KMS-11 (cell line): Measurements from ENCODE around the gene ASNS.
A peak's percentile ranks its signal among the peaks of the same experiment; 100 is the strongest.

Experiments
- H2AFZ ChIP-seq: fragments of 200-600 bp; sonication (generic); 2 replicates; pipeline ENCODE4 v1.6.1; 2016; ENCODE audit warnings: antibody characterized with exemption, mixed run types, low read depth
- H3K27ac ChIP-seq: fragments of 200-600 bp; sonication (generic); 2 replicates; pipeline ENCODE4 v1.6.1; 2016; ENCODE audit warnings: mild to moderate bottlenecking, mixed run types
- H3K27me3 ChIP-seq: fragments of 200-600 bp; sonication (generic); 2 replicates; pipeline ENCODE4 v1.6.1; 2017; ENCODE audit warnings: mild to moderate bottlenecking, low read depth, mixed run types, moderate library complexity; ENCODE audit not compliant: insufficient read depth
- H3K36me3 ChIP-seq: fragments of 200-600 bp; sonication (generic); 2 replicates; pipeline ENCODE4 v1.6.1; 2017; ENCODE audit warnings: mild to moderate bottlenecking, mixed run types; ENCODE audit not compliant: insufficient read depth
- H3K4me1 ChIP-seq: fragments of 200-600 bp; sonication (generic); 2 replicates; pipeline ENCODE4 v1.6.1; 2016; ENCODE audit warnings: mild to moderate bottlenecking, low read depth, mixed run types; ENCODE audit not compliant: poor library complexity, severe bottlenecking
- H3K4me2 ChIP-seq: fragments of 200-600 bp; sonication (generic); 2 replicates; pipeline ENCODE4 v1.7.0; 2016; ENCODE audit warnings: mild to moderate bottlenecking, mixed run types
- H3K4me3 ChIP-seq: fragments of 200-600 bp; sonication (generic); IDR thresholded peaks from 2 replicates; pipeline ENCODE4 v1.6.1; 2017; ENCODE audit warnings: low read depth, low read length, mixed read lengths; ENCODE audit not compliant: insufficient read depth
- H3K79me2 ChIP-seq: fragments of 200-600 bp; sonication (generic); 2 replicates; pipeline ENCODE4 v1.6.1; 2016; ENCODE audit warnings: low read depth, mixed run types; ENCODE audit not compliant: insufficient read depth
- H3K9ac ChIP-seq: fragments of 200-600 bp; sonication (generic); 2 replicates; pipeline ENCODE4 v1.6.1; 2016; ENCODE audit warnings: mild to moderate bottlenecking, mixed run types
- H4K20me1 ChIP-seq: fragments of 200-600 bp; sonication (generic); 2 replicates; pipeline ENCODE4 v1.6.1; 2016; ENCODE audit warnings: mild to moderate bottlenecking, mixed run types; ENCODE audit not compliant: insufficient read depth
- TF ChIP-seq, protein P1 (sequence below): fragments of 200-600 bp; sonication (generic); conservative IDR thresholded peaks from 2 replicates; pipeline ENCODE4 v1.6.1; 2017; ENCODE audit warnings: low read depth, mild to moderate bottlenecking, antibody characterized with exemption, low read length, moderate library complexity, mixed read lengths

ASNS gene

DNA sequence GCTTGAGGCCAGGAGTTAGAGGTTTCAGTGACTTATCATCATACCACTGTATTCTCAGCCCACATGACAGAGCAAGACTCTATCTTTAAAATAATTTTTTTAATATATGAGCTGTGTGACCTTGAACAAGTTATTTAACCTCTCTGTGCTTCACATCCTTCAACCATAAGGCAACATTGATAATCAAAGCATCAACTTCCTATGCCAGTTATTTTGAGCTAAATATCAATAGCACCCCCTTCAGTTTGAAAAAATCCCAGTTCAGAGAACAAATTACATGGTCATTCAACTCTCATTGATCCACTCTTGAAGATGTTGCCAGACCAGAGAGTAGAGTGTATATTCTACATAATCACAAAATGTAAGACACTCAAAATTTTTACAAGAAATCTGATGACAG is 53.0 kb downstream of the ASNS start:
- Histone ChIP-seq H3K9ac (no peak overlapping the region), H3K27me3 (no peaks in the 10 kb centered on the region), H3K79me2 (no peaks in the 10 kb centered on the region), H2AFZ (no peak overlapping the region), H3K4me3 (no peak overlapping the region), H3K27ac (no peak overlapping the region), H3K36me3 (no peaks in the 10 kb centered on the region), H4K20me1 (no peaks in the 10 kb centered on the region), H3K4me2 (no peak overlapping the region), H3K4me1 (no peaks in the 10 kb centered on the region)
- TF ChIP-seq, protein P1, sequence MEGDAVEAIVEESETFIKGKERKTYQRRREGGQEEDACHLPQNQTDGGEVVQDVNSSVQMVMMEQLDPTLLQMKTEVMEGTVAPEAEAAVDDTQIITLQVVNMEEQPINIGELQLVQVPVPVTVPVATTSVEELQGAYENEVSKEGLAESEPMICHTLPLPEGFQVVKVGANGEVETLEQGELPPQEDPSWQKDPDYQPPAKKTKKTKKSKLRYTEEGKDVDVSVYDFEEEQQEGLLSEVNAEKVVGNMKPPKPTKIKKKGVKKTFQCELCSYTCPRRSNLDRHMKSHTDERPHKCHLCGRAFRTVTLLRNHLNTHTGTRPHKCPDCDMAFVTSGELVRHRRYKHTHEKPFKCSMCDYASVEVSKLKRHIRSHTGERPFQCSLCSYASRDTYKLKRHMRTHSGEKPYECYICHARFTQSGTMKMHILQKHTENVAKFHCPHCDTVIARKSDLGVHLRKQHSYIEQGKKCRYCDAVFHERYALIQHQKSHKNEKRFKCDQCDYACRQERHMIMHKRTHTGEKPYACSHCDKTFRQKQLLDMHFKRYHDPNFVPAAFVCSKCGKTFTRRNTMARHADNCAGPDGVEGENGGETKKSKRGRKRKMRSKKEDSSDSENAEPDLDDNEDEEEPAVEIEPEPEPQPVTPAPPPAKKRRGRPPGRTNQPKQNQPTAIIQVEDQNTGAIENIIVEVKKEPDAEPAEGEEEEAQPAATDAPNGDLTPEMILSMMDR: peak; percentile 26; the same call in 1 of the 2 replicates

DNA sequence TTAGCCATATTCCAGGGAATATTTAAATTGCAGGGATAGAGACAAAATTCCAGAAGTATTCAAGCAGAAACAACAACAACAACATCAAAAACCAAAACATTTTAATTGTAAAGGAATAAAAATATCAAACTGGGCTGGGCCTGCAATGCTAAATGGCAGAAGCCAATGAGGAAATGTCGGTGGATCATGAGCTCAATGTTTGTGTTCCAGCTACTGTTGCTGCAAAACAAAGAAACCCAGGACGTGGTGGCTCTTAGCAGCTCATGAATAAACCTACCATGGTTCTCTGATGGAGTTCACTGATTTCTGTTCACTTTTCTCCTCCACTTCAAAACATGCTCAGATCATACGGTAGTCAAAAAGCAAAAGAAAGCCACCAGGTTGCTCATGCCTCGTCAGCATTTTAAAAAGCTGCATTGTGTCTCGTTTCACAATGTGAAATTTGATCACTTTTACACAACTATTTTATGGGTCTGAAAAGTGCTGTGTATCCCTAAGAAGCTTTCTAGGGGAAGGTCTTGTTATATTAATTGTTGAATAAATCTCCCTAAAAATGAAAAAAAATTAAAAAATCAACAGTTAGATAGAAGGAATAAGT is 54.0 kb downstream of the ASNS start:
- Histone ChIP-seq H3K4me2 (no peak overlapping the region), H3K4me3 (no peak overlapping the region), H3K27me3 (no peaks in the 10 kb centered on the region), H3K4me1 (no peaks in the 10 kb centered on the region), H2AFZ (no peak overlapping the region), H3K9ac (no peak overlapping the region), H3K79me2 (no peaks in the 10 kb centered on the region), H3K27ac (no peak overlapping the region), H3K36me3 (no peaks in the 10 kb centered on the region), H4K20me1 (no peaks in the 10 kb centered on the region)
- TF ChIP-seq, protein P1: no peak
